Lower lobe of right lung (tissue), 2 donors: ENCODE results near the gene ALAS1. TPM values are rescaled to one million over a fixed set of nuclear protein-coding genes. Genes with fewer than 3 reads are reported as not detected.

Source experiments
- ATAC-seq, 2 donors: fragments of 200-7000 bp; cut with Tn5 transposase; one replicate each; pipeline ENCODE4 v1.9.1; 2020 to 2022; ENCODE audit warnings: mild to moderate bottlenecking in 2 of 2, moderate library complexity in 2 of 2
- DNase-seq: peaks from one replicate; pipeline ENCODE4 v3.0.0-alpha.2; 2020
- H3K27ac ChIP-seq: fragments of 200-600 bp; one replicate; pipeline ENCODE4 v1.8.0; 2022
- H3K27me3 ChIP-seq: fragments of 200-600 bp; one replicate; pipeline ENCODE4 v1.8.0; 2022; ENCODE audit warnings: low read depth
- H3K36me3 ChIP-seq: fragments of 200-600 bp; one replicate; pipeline ENCODE4 v1.8.0; 2022; ENCODE audit warnings: mild to moderate bottlenecking
- H3K4me1 ChIP-seq: fragments of 200-600 bp; one replicate; pipeline ENCODE4 v1.8.0; 2022
- H3K4me3 ChIP-seq: fragments of 200-600 bp; one replicate; pipeline ENCODE4 v1.8.0; 2022; ENCODE audit warnings: mild to moderate bottlenecking
- H3K9me3 ChIP-seq: fragments of 200-600 bp; one replicate; pipeline ENCODE4 v1.8.0; 2022
- CTCF ChIP-seq: fragments of 200-600 bp; IDR thresholded peaks from one replicate; pipeline ENCODE4 v1.8.0; 2022; ENCODE audit warnings: antibody characterized with exemption, mild to moderate bottlenecking
- intact Hi-C: fragments of 100-400 bp; cut with DNase I; formaldehyde crosslinking; loops from one replicate; pipeline ENCODE4 v1.11.0; 2022
- total RNA-seq: library from RNA; stranded (reverse); fragmentation: NEBNext Ultra II Directional; extraction: Animal tissue kit (Norgen Biotek cat#: 25700); gene quantifications from one replicate; pipeline ENCODE4 v1.2.1, GENCODE V29; 2021
- donor health status: DM: no; HTN: yes; CAD: no; lungs with severe emphysema.

The ALAS1 gene
- total RNA-seq, 1 donor from 2014 or later = 103 TPM

GRCh38 chr3:52231502-52232278 lies 33.7 kb downstream of the ALAS1 start:
- no peak overlapping the region for H3K27ac ChIP-seq
- peaks cover 25% of the 10 kb centered on the region for H3K4me1 ChIP-seq
- H3K27me3 ChIP-seq = no peaks in the 10 kb centered on the region
- no peak overlapping the region for H3K4me3 ChIP-seq
- intact Hi-C loops = loop anchor here (10.0 kb wide), 1 partner anchor 103 kb away; no protein-coding TSS in a partner anchor
- no peaks in the 10 kb centered on the region for H3K9me3 ChIP-seq
- ATAC-seq = peak; percentile 78 to 84
- DNase-seq = peak; percentile 85
- peaks cover 72% of the 10 kb centered on the region for H3K36me3 ChIP-seq
- peak; percentile 94 for TF ChIP-seq CTCF

GRCh38 chr3:52232279-52233107 lies 34.5 kb downstream of the ALAS1 start:
- Histone ChIP-seq H3K9me3 (no peaks in the 10 kb centered on the region), H3K27me3 (no peaks in the 10 kb centered on the region), H3K36me3 (peaks cover 72% of the 10 kb centered on the region), H3K27ac (no peak overlapping the region), H3K4me1 (peaks cover 33% of the 10 kb centered on the region), H3K4me3 (no peak overlapping the region)
- DNase-seq (peak; percentile 39), ATAC-seq (no peak)
- TF ChIP-seq CTCF = no peak
- intact Hi-C loops = loop anchor here (10.0 kb wide), 1 partner anchor 102 kb away; no protein-coding TSS in a partner anchor

- Histone ChIP-seq H3K27me3 (no peaks in the 10 kb centered on the region), H3K9me3 (no peaks in the 10 kb centered on the region), H3K36me3 (peaks cover 65% of the 10 kb centered on the region), H3K27ac (no peak overlapping the region), H3K4me3 (no peak overlapping the region), H3K4me1 (peaks cover 40% of the 10 kb centered on the region)
- no peak for ATAC-seq
- TF ChIP-seq CTCF = no peak
- peak; percentile 30 for DNase-seq
- intact Hi-C loops = loop anchor here (10.0 kb wide), 1 partner anchor 102 kb away; no protein-coding TSS in a partner anchor
Observed at GRCh38 chr3:52233108-52233591, 35.2 kb downstream of the ALAS1 start.

GRCh38 chr3:52233968-52234367 lies 36.0 kb downstream of the ALAS1 start:
- intact Hi-C loops = loop anchor here (10.0 kb wide), 1 partner anchor 101 kb away; no protein-coding TSS in a partner anchor
- peaks cover 57% of the 10 kb centered on the region for H3K36me3 ChIP-seq
- DNase-seq = peak; percentile 31
- no peak for ATAC-seq
- no peak overlapping the region for H3K27ac ChIP-seq
- TF ChIP-seq CTCF = no peak
- no peaks in the 10 kb centered on the region for H3K9me3 ChIP-seq
- H3K27me3 ChIP-seq = no peaks in the 10 kb centered on the region
- no peak overlapping the region for H3K4me3 ChIP-seq
- H3K4me1 ChIP-seq = peaks cover 43% of the 10 kb centered on the region
